ACHN (cell line): ENCODE data around the gene CEP112.
"Not testable (repeated sequence)": the region's sequence is repeated elsewhere in the genome, so short reads cannot be mapped to it uniquely, and the experiment has no call there.

Source experiments
- DNase-seq: peaks from one replicate; pipeline ENCODE4 v3.0.0-alpha.2; 2015
- in situ Hi-C: cut with HindIII; loops from 2 replicates; pipeline ENCODE4 v1.10.0; 2017; ENCODE audit warnings: low sequenced_read_pairs, low pct_ligation_motif_present, low pct_unique_long_range_greater_than_20kb

Gene CEP112

GRCh38 chr17:65885541-65886312 lies 306.2 kb downstream of the CEP112 start:
- in situ Hi-C loops, result no loop called here
- no peak for DNase-seq

GRCh38 chr17:65876985-65877384 lies 314.9 kb downstream of the CEP112 start:
- in situ Hi-C loops, result no loop called here
- DNase-seq, result no peak

GRCh38 chr17:65868881-65869280 lies 323.1 kb downstream of the CEP112 start:
- no peak for DNase-seq
- in situ Hi-C loops, result no loop called here

GRCh38 chr17:65867014-65867413 lies 324.9 kb downstream of the CEP112 start:
- DNase-seq, result no peak
- in situ Hi-C loops, result no loop called here

GRCh38 chr17:65865715-65866425 lies 326.1 kb downstream of the CEP112 start:
- in situ Hi-C loops, result no loop called here
- no peak for DNase-seq

GRCh38 chr17:65864394-65864793 lies 327.5 kb downstream of the CEP112 start:
- in situ Hi-C loops, result no loop called here
- no peak for DNase-seq

- in situ Hi-C loops, result no loop called here
- no peak for DNase-seq
Measured at GRCh38 chr17:65857718-65858117, 334.2 kb downstream of the CEP112 start.

GRCh38 chr17:65856865-65857264 lies 335.1 kb downstream of the CEP112 start:
- in situ Hi-C loops, result no loop called here

GRCh38 chr17:65855675-65856074 lies 336.3 kb downstream of the CEP112 start:
- in situ Hi-C loops, result no loop called here
- no peak for DNase-seq

More at GRCh38 chr17:65856865-65857264, 335.1 kb downstream of the CEP112 start:
- no peak for DNase-seq

GRCh38 chr17:65855245-65855644 lies 336.7 kb downstream of the CEP112 start:
- DNase-seq, result peak; percentile 68
- in situ Hi-C loops, result no loop called here

- no peak for DNase-seq
- in situ Hi-C loops, result no loop called here
Measured at GRCh38 chr17:65853816-65854215, 338.1 kb downstream of the CEP112 start.

GRCh38 chr17:65852911-65853310 lies 339.0 kb downstream of the CEP112 start:
- in situ Hi-C loops, result no loop called here

GRCh38 chr17:65851965-65852736 lies 339.8 kb downstream of the CEP112 start:
- in situ Hi-C loops, result no loop called here
- no peak for DNase-seq

More at GRCh38 chr17:65852911-65853310, 339.0 kb downstream of the CEP112 start:
- no peak for DNase-seq

GRCh38 chr17:65850486-65850885 lies 341.4 kb downstream of the CEP112 start:
- in situ Hi-C loops, result no loop called here
- DNase-seq, result no peak

GRCh38 chr17:65848751-65849150 lies 343.2 kb downstream of the CEP112 start:
- no peak for DNase-seq
- in situ Hi-C loops, result no loop called here

- in situ Hi-C loops, result no loop called here
- DNase-seq, result no peak
Measured at GRCh38 chr17:65841089-65841488, 350.8 kb downstream of the CEP112 start.

GRCh38 chr17:65837232-65837631 lies 354.7 kb downstream of the CEP112 start:
- in situ Hi-C loops, result not testable (repeated sequence)

GRCh38 chr17:65833214-65833613 lies 358.7 kb downstream of the CEP112 start:
- no peak for DNase-seq
- in situ Hi-C loops, result no loop called here

More at GRCh38 chr17:65837232-65837631, 354.7 kb downstream of the CEP112 start:
- not testable (repeated sequence) for DNase-seq

- no peak for DNase-seq
- in situ Hi-C loops, result no loop called here
Measured at GRCh38 chr17:65830356-65830755, 361.6 kb downstream of the CEP112 start.
